IPS-NIHi11 (cell line): Measurements from ENCODE around the gene SMC3.
A peak's percentile ranks its signal among the peaks of the same experiment; 100 is the strongest.
"Not testable (repeated sequence)": the region's sequence is repeated elsewhere in the genome, so short reads cannot be mapped to it uniquely, and the experiment has no call there.

ENCODE experiments used
- DNase-seq: peaks from one replicate; pipeline ENCODE4 v3.0.0; 2012; ENCODE audit warnings: mixed read lengths, low spot score

SMC3 gene

GRCh38 chr10:110567201-110568054 lies at the start of gene SMC3:
Gene SMC3, plus strand, starts transcription at chr10:110567695. Its CDS starts 122 bp downstream, at chr10:110567817.
- peak; percentile 90 for DNase-seq

- no peak for DNase-seq
Measured at GRCh38 chr10:110522365-110522988, 45.0 kb upstream of the SMC3 start.

GRCh38 chr10:110523736-110524135 lies 43.8 kb upstream of the SMC3 start:
- DNase-seq: no peak

GRCh38 chr10:110524179-110524858 lies 43.2 kb upstream of the SMC3 start:
- DNase-seq: no peak

GRCh38 chr10:110524859-110525232 lies 42.6 kb upstream of the SMC3 start:
- DNase-seq: no peak

GRCh38 chr10:110525349-110526260 lies 41.9 kb upstream of the SMC3 start:
- no peak for DNase-seq

GRCh38 chr10:110527731-110528171 lies 39.7 kb upstream of the SMC3 start:
- DNase-seq: no peak

GRCh38 chr10:110528224-110528996 lies 39.1 kb upstream of the SMC3 start:
- DNase-seq: no peak

GRCh38 chr10:110528997-110529524 lies 38.4 kb upstream of the SMC3 start:
- not testable (repeated sequence) for DNase-seq

GRCh38 chr10:110529596-110530011 lies 37.9 kb upstream of the SMC3 start:
- DNase-seq: no peak

GRCh38 chr10:110530131-110530831 lies 37.2 kb upstream of the SMC3 start:
- peak; percentile 86 for DNase-seq

- DNase-seq: no peak
Measured at GRCh38 chr10:110531687-110532086, 35.8 kb upstream of the SMC3 start.

GRCh38 chr10:110532628-110533027 lies 34.9 kb upstream of the SMC3 start:
- not testable (repeated sequence) for DNase-seq

GRCh38 chr10:110533149-110533548 lies 34.3 kb upstream of the SMC3 start:
- DNase-seq: no peak

- no peak for DNase-seq
Measured at GRCh38 chr10:110534571-110534970, 32.9 kb upstream of the SMC3 start.

GRCh38 chr10:110535958-110536891 lies 31.3 kb upstream of the SMC3 start:
- DNase-seq: no peak

- no peak for DNase-seq
Measured at GRCh38 chr10:110539091-110539490, 28.4 kb upstream of the SMC3 start.

GRCh38 chr10:110540031-110540430 lies 27.5 kb upstream of the SMC3 start:
- DNase-seq: no peak
